Ascending aorta (tissue), 2 donors: ENCODE measurements around the gene LINC00237. TPM values are rescaled to one million over a fixed set of nuclear protein-coding genes. Genes with fewer than 3 reads are reported as not detected.

Source experiments
- DNase-seq, 2 donors: peaks; one replicate each; pipeline ENCODE4 v3.0.0-alpha.2; 2019; ENCODE audit warnings: low spot score in 2 of 2
- H3K27ac ChIP-seq, 2 donors: fragments of 200-600 bp; sonication (generic); one replicate each; pipeline ENCODE4 v1.5.1; 2016 to 2017; ENCODE audit warnings: mild to moderate bottlenecking in 1 of 2
- H3K27me3 ChIP-seq: fragments of 200-600 bp; sonication (generic); one replicate; pipeline ENCODE4 v1.5.1; 2017
- H3K36me3 ChIP-seq, 2 donors: fragments of 200-600 bp; sonication (generic); one replicate each; pipeline ENCODE4 v1.5.1; 2016
- H3K4me1 ChIP-seq, 2 donors: fragments of 200-600 bp; sonication (generic); one replicate each; pipeline ENCODE4 v1.5.1; 2016 to 2017; ENCODE audit warnings: mild to moderate bottlenecking in 1 of 2
- H3K4me3 ChIP-seq, 2 donors: fragments of 200-600 bp; sonication (generic); one replicate each; pipeline ENCODE4 v1.5.1; 2016 to 2017; ENCODE audit warnings: mild to moderate bottlenecking in 1 of 2
- H3K9me3 ChIP-seq, 2 donors: fragments of 200-600 bp; sonication (generic); one replicate each; pipeline ENCODE4 v1.5.1; 2016
- intact Hi-C: fragments of 100-400 bp; cut with DNase I; formaldehyde crosslinking; loops from one replicate; pipeline ENCODE4 v1.15.1; 2023
- total RNA-seq: library from RNA; depleted of rRNA; stranded (reverse); fragments of >200 nt; gene quantifications from one replicate; pipeline ENCODE4 v1.1.0, GENCODE V29; 2016
- TF ChIP-seq, protein P1 (sequence below), 3 experiments: fragments of 200-600 bp in 2 of 3; fragments of 450-650 bp in 1 of 3; sonication (generic) in 2 of 3; IDR thresholded peaks; one replicate each; pipeline ENCODE4 v1.5.1; 2016 to 2019; ENCODE audit warnings: antibody characterized with exemption in 3 of 3, mild to moderate bottlenecking in 1 of 3, moderate library complexity in 1 of 3

Gene LINC00237
- not detected for total RNA-seq

DNA sequence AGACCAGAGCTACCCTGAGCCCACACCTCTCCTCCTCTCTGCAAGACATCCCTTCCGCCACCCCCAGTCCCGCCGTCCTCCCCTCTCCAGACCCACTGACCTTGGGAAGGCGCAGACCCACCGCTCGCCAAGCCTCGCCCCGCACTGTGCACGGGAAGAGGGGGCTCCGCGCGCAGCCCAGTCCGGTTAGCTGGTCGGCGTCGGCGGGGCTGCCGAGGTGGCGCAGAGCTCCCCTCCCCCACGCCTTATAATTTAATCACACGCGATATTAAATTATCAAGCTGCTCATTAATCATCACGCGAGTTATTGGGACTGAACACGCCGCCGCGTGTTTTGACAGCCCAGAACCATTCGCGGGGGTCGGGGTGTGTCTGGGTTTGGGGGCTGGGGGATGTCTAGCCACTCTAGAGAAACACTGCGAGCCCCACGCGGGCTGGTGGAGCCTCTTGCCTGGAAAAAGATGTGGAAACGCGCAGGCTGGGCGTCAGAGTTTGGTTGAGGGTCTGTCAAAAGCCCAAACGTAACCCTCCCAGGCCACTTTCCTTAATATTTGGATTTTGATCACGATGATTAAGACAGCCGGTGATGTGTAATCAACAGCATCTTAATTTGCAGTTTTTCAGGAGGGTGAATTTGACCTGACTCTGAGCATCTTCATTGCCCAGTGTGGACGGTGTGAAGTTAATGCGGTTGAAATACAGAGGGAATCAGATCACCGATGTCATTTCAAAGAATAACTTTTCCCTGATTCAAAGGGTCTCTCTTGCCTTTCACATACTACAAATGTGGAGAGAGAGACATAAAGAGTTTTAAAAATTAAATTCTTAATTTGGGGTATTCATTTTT, at the start of gene LINC00237:
TSS of gene LINC00237 (minus strand) at position 188 of the 847 bp plus-strand sequence.
- no peak for DNase-seq
- H3K9me3 ChIP-seq: no peaks in the 10 kb centered on the region
- TF ChIP-seq, protein P1, sequence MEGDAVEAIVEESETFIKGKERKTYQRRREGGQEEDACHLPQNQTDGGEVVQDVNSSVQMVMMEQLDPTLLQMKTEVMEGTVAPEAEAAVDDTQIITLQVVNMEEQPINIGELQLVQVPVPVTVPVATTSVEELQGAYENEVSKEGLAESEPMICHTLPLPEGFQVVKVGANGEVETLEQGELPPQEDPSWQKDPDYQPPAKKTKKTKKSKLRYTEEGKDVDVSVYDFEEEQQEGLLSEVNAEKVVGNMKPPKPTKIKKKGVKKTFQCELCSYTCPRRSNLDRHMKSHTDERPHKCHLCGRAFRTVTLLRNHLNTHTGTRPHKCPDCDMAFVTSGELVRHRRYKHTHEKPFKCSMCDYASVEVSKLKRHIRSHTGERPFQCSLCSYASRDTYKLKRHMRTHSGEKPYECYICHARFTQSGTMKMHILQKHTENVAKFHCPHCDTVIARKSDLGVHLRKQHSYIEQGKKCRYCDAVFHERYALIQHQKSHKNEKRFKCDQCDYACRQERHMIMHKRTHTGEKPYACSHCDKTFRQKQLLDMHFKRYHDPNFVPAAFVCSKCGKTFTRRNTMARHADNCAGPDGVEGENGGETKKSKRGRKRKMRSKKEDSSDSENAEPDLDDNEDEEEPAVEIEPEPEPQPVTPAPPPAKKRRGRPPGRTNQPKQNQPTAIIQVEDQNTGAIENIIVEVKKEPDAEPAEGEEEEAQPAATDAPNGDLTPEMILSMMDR (IDR thresholded peaks at IDR 0.05): no peak
- H3K27ac ChIP-seq: no peak within 1 kb of the TSS
- peaks cover 21% of the 10 kb centered on the region for H3K27me3 ChIP-seq
- intact Hi-C loops: no loop called here
- H3K4me1 ChIP-seq: peaks cover under 1 to 10% of the 10 kb centered on the region in 2 donors
- H3K36me3 ChIP-seq: no peaks in the 10 kb centered on the region
- H3K4me3 ChIP-seq: peak within 1 kb of the TSS; percentile 11 to 14

- TF ChIP-seq, protein P1 (IDR thresholded peaks at IDR 0.05): no peak
- intact Hi-C loops: no loop called here
- H3K27me3 ChIP-seq: no peaks in the 10 kb centered on the region
- DNase-seq: no peak
- no peak overlapping the region for H3K27ac ChIP-seq
- peaks cover 0 to 4% of the 10 kb centered on the region in 2 donors for H3K36me3 ChIP-seq
- no peak overlapping the region for H3K4me3 ChIP-seq
- H3K4me1 ChIP-seq: no peaks in the 10 kb centered on the region
- H3K9me3 ChIP-seq: no peaks in the 10 kb centered on the region
Observed at GRCh38 chr20:21155268-21155667, 49.1 kb upstream of the LINC00237 start.

DNA sequence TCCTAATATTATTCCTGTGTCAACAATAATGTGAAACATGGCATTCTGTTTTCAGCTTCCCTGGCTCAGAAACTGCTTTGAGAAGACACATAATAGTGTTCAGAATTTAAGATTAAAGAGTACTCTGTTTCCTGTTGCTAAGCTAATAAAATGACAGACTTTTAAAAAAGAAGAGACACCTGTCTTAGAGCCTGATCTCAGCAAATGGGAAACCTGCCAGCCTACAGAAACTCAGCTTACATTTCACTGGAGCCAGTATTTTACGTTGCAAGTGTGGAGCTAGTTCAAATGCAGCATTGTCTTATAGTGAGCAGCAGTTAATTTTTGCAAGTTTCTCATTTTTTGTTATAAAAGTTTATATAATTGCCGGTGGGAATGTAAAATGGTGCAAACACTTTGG, 48.5 kb upstream of the LINC00237 start:
- H3K27ac ChIP-seq: no peak overlapping the region
- intact Hi-C loops: no loop called here
- no peaks in the 10 kb centered on the region for H3K9me3 ChIP-seq
- no peak overlapping the region for H3K4me3 ChIP-seq
- peaks cover 4 to 7% of the 10 kb centered on the region in 2 donors for H3K36me3 ChIP-seq
- H3K27me3 ChIP-seq: no peaks in the 10 kb centered on the region
- no peak for DNase-seq
- no peaks in the 10 kb centered on the region for H3K4me1 ChIP-seq
- TF ChIP-seq, protein P1 (IDR thresholded peaks at IDR 0.05): no peak

GRCh38 chr20:21151791-21152190, 45.6 kb upstream of the LINC00237 start:
- no peak for DNase-seq
- intact Hi-C loops: no loop called here
- H3K36me3 ChIP-seq: peaks cover 7 to 9% of the 10 kb centered on the region in 2 donors
- no peak overlapping the region for H3K27ac ChIP-seq
- no peak overlapping the region for H3K4me3 ChIP-seq
- no peaks in the 10 kb centered on the region for H3K9me3 ChIP-seq
- TF ChIP-seq, protein P1 (IDR thresholded peaks at IDR 0.05): no peak
- H3K4me1 ChIP-seq: no peaks in the 10 kb centered on the region
- no peaks in the 10 kb centered on the region for H3K27me3 ChIP-seq

GRCh38 chr20:21149344-21149743, 43.2 kb upstream of the LINC00237 start:
- no peaks in the 10 kb centered on the region for H3K9me3 ChIP-seq
- H3K36me3 ChIP-seq: peaks cover 7 to 9% of the 10 kb centered on the region in 2 donors
- no peaks in the 10 kb centered on the region for H3K4me1 ChIP-seq
- H3K27me3 ChIP-seq: no peaks in the 10 kb centered on the region
- no peak for DNase-seq
- H3K4me3 ChIP-seq: no peak overlapping the region
- TF ChIP-seq, protein P1 (IDR thresholded peaks at IDR 0.05): no peak
- H3K27ac ChIP-seq: no peak overlapping the region
- intact Hi-C loops: no loop called here
